Measurements from ENCODE around the gene KMT2C.

DNA sequence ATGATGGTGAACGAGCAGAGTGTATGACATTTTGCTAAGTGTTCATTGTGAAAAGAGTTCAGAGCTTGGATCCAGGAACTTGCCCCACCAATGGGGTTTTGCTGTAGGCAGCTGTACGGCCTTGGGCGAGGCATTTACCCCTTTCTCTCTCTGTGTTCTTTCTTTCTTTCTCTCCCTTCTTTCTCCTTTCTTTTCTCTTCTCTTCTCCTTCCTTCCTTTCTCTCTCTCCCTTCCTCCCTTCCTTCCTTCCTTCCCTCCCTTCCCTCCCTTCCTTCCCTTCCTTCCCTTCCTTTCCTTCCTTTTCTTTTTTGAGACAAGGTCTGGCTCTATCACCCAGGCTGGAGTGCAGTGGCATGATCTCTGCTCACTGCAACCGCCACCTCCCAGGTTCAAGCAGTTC is 45.3 kb upstream of the KMT2C start:
- TF ChIP-seq ZNF629 (CRISPR knock-in tag; conservative IDR thresholded peaks at IDR 0.05) = no peak
- TF ChIP-seq, protein P1, sequence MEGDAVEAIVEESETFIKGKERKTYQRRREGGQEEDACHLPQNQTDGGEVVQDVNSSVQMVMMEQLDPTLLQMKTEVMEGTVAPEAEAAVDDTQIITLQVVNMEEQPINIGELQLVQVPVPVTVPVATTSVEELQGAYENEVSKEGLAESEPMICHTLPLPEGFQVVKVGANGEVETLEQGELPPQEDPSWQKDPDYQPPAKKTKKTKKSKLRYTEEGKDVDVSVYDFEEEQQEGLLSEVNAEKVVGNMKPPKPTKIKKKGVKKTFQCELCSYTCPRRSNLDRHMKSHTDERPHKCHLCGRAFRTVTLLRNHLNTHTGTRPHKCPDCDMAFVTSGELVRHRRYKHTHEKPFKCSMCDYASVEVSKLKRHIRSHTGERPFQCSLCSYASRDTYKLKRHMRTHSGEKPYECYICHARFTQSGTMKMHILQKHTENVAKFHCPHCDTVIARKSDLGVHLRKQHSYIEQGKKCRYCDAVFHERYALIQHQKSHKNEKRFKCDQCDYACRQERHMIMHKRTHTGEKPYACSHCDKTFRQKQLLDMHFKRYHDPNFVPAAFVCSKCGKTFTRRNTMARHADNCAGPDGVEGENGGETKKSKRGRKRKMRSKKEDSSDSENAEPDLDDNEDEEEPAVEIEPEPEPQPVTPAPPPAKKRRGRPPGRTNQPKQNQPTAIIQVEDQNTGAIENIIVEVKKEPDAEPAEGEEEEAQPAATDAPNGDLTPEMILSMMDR (CRISPR knock-in tag; IDR thresholded peaks at IDR 0.05) = no peak
- TF ChIP-seq HNRNPK (IDR thresholded peaks at IDR 0.05; ENCODE audit: low read depth, low read length, poor library complexity, severe bottlenecking) = no peak
- TF ChIP-seq JUN (CRISPR knock-in tag; IDR thresholded peaks at IDR 0.05) = no peak
- TF ChIP-seq CEBPB (IDR thresholded peaks at IDR 0.05; ENCODE audit: borderline replicate concordance, low read depth, low read length) = no peak
- TF ChIP-seq POLR2AphosphoS5 (IDR thresholded peaks at IDR 0.05; ENCODE audit: low read depth, low read length) = no peak
- no peak for TF ChIP-seq SCMH1 (CRISPR knock-in tag; IDR thresholded peaks at IDR 0.05; ENCODE audit: borderline replicate concordance)
- no peak for TF ChIP-seq SNRNP70 (IDR thresholded peaks at IDR 0.05; ENCODE audit: low read depth, low read length)
- TF ChIP-seq CREB1 (IDR thresholded peaks at IDR 0.05) = no peak
- no peak for TF ChIP-seq CREB1 (CRISPR knock-in tag; IDR thresholded peaks at IDR 0.05)
- TF ChIP-seq ZNF761 (CRISPR knock-in tag; conservative IDR thresholded peaks at IDR 0.05) = no peak
- TF ChIP-seq EZH2 (conservative IDR thresholded peaks at IDR 0.05; ENCODE audit: low read depth, low read length) = no peak
